ENCODE measurements around the gene TSPAN31. TPM values are rescaled to one million over a fixed set of nuclear protein-coding genes. Genes with fewer than 3 reads are reported as not detected.

The TSPAN31 gene
- total RNA-seq, 1 donor from 2014 or later, result 33.2 TPM

DNA sequence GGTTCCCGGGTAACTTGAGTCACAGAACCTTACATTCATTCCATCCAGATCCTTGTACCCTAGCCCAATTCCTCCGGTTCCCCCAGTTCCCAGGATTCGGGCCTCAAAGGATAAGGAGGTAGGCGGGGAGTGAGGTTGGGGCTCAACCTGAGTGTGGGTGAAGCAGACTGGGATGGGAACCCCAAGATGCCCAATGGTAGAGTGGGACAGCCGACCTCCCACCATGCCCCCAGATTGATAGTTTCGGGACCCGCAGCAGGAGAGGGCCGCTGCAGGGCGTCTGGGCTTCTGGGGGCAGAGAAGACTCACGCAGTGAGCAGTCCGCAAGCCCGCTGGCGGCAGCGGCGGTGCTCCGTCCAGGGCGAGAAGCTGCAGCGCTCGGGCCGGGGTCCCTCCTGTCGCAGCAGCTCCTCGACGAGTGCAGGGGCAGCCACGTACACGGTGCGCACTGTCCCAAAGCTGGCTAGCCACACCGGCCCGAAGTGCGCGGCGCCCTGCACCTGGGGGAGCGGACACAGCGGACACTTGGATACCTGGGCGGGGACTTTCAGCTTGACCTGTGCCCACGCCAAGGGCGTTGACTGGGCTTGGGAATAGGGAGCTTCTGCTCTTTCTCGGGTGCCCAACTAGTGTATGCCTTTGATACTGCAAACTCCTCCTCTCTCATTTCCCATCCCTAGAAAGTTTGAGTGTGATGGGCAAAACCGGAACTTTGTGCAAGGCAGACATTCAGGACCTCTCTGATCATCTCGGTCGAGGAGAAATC, 21.0 kb downstream of the TSPAN31 start:
- Mint-ChIP-seq H3K36me3 (peaks cover 10% of the 10 kb centered on the region), H3K27ac (no peak overlapping the region), H3K4me3 (peak overlapping the region; percentile 53), H3K4me1 (peaks cover 22% of the 10 kb centered on the region), H3K27me3 (ENCODE audit: low read depth) (peaks cover 75% of the 10 kb centered on the region), H3K9me3 (no peaks in the 10 kb centered on the region)
- no peak for DNase-seq (ENCODE audit: low spot score in 2 of 2, unreplicated experiment in 2 of 2)
- no peak for TF ChIP-seq CTCF (IDR thresholded peaks at IDR 0.05; ENCODE audit: unreplicated experiment)

- DNase-seq (ENCODE audit: low spot score in 2 of 2, unreplicated experiment in 2 of 2), result no peak
- TF ChIP-seq CTCF (IDR thresholded peaks at IDR 0.05; ENCODE audit: unreplicated experiment), result no peak
- H3K27ac Mint-ChIP-seq, result no peak within 1 kb of the TSS
- H3K9me3 Mint-ChIP-seq, result no peaks in the 10 kb centered on the region
- H3K4me3 Mint-ChIP-seq, result peak within 1 kb of the TSS; percentile 53
- H3K27me3 Mint-ChIP-seq (ENCODE audit: low read depth), result peaks cover 67% of the 10 kb centered on the region
- peaks cover 27% of the 10 kb centered on the region for H3K4me1 Mint-ChIP-seq
- H3K36me3 Mint-ChIP-seq, result peaks cover 8% of the 10 kb centered on the region
These were observed 21.8 kb downstream of the TSPAN31 start, which contains the start of gene CYP27B1 for GRCh38 chr12:57766464-57767304. Gene CYP27B1 (minus strand): TSS chr12:57767078. CDS start chr12:57767041, 37 bp downstream.

GRCh38 chr12:57767305-57767698, 22.5 kb downstream of the TSPAN31 start:
- peaks cover 62% of the 10 kb centered on the region for H3K27me3 Mint-ChIP-seq (ENCODE audit: low read depth)
- no peak for TF ChIP-seq CTCF (IDR thresholded peaks at IDR 0.05; ENCODE audit: unreplicated experiment)
- no peak overlapping the region for H3K4me3 Mint-ChIP-seq
- peaks cover 8% of the 10 kb centered on the region for H3K36me3 Mint-ChIP-seq
- DNase-seq (ENCODE audit: low spot score in 2 of 2, unreplicated experiment in 2 of 2), result no peak
- no peak overlapping the region for H3K27ac Mint-ChIP-seq
- H3K9me3 Mint-ChIP-seq, result no peaks in the 10 kb centered on the region
- peaks cover 30% of the 10 kb centered on the region for H3K4me1 Mint-ChIP-seq

- Mint-ChIP-seq H3K36me3 (peaks cover 8% of the 10 kb centered on the region), H3K9me3 (no peaks in the 10 kb centered on the region), H3K27ac (no peak overlapping the region), H3K4me1 (peaks cover 31% of the 10 kb centered on the region), H3K27me3 (ENCODE audit: low read depth) (peaks cover 56% of the 10 kb centered on the region), H3K4me3 (no peak overlapping the region)
- DNase-seq (ENCODE audit: low spot score in 2 of 2, unreplicated experiment in 2 of 2), result no peak
- TF ChIP-seq CTCF (IDR thresholded peaks at IDR 0.05; ENCODE audit: unreplicated experiment), result no peak
These were observed 23.0 kb downstream of the TSPAN31 start for GRCh38 chr12:57767876-57768275.

DNA sequence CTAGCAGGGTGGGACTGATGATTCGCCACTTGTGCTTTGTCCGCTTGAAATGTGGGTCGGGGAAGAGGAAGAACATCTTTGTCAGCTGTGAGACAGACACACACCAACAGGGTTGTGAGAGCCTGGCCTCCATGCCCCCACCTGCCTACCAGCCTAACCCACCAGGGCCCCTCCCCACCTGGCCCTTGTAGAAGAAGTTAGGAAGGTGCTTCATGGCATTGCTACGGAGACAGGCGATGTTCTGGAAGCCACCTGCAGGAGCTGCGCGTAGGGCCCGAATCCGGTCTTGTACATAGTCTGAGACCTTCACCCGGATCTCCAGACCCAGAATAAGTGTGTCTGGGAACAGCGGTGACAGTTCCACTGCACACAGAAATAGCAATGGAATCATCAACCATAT, 24.8 kb downstream of the TSPAN31 start:
- TF ChIP-seq CTCF (IDR thresholded peaks at IDR 0.05; ENCODE audit: unreplicated experiment), result no peak
- Mint-ChIP-seq H3K36me3 (peaks cover 8% of the 10 kb centered on the region), H3K4me3 (no peak overlapping the region), H3K4me1 (peaks cover 34% of the 10 kb centered on the region), H3K27me3 (ENCODE audit: low read depth) (peaks cover 39% of the 10 kb centered on the region), H3K9me3 (no peaks in the 10 kb centered on the region), H3K27ac (no peak overlapping the region)
- no peak for DNase-seq (ENCODE audit: low spot score in 2 of 2, unreplicated experiment in 2 of 2)

All from mesothelial cell of epicardium (in vitro differentiated cells).